Stimulated activated naive CD8-positive, alpha-beta T cell treated with anti-CD3 and anti-CD28 coated beads, Interleukin-15, amount 100 ng/mL, for 72 hours (primary cell): ENCODE results near the gene CCDC17.

Experiments used
- ATAC-seq: fragments of 150-1000 bp; cut with Tn5 transposase; 2 replicates; pipeline ENCODE4 v1.10.0; 2021; ENCODE audit warnings: mild to moderate bottlenecking, moderate library complexity
- DNase-seq, 2 donors: peaks; one replicate each; pipeline ENCODE4 v3.0.0; 2021 to 2022
- H3K27ac Mint-ChIP-seq, 2 donors: one replicate each; pipeline ENCODE4 v1.8.0; 2022; ENCODE audit warnings: mild to moderate bottlenecking in 2 of 2, mixed read lengths in 2 of 2, moderate library complexity in 2 of 2
- H3K27me3 Mint-ChIP-seq: one replicate; pipeline ENCODE4 v1.8.0; 2022; ENCODE audit warnings: mixed read lengths
- H3K4me1 Mint-ChIP-seq: one replicate; pipeline ENCODE4 v1.8.0; 2022; ENCODE audit warnings: mild to moderate bottlenecking, mixed read lengths
- H3K4me3 Mint-ChIP-seq, 2 donors: one replicate each; pipeline ENCODE4 v1.8.0; 2022; ENCODE audit warnings: mild to moderate bottlenecking in 2 of 2, mixed read lengths in 2 of 2, moderate library complexity in 1 of 2
- H3K9me3 Mint-ChIP-seq, 2 donors: one replicate each; pipeline ENCODE4 v1.8.0; 2022; ENCODE audit warnings: mixed read lengths in 2 of 2

The CCDC17 gene

DNA sequence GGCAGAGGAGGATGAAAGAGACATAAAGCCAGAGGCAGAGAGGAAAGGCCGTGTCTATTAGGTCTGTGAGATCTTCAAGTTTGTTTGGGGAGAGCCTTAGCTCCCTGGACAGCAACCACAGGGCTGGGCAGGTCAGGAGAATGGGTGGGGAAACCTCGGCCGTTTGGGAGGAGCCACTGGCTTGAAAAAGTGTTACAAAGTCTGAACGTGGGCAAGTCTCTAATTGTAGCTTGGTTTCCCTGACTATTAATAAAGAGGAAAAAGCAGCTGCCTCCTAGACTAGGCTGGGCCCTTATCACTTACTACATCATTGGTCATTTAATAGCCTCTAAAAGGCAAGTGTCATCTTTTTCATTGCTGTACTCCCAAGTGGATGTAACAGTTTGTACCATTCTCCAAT is at the start of gene CCDC17:
TSS of gene CCDC17 (minus strand) at position 83 of the 400 bp plus-strand sequence. CDS start 145 bp downstream, outside the sequence.
- Mint-ChIP-seq H3K4me3 (no peak within 1 kb of the TSS), H3K27me3 (no peaks in the 10 kb centered on the region), H3K27ac (peak within 1 kb of the TSS; percentile 9 to 90), H3K4me1 (no peaks in the 10 kb centered on the region), H3K9me3 (no peaks in the 10 kb centered on the region)
- no peak for DNase-seq
- no peak for ATAC-seq

DNA sequence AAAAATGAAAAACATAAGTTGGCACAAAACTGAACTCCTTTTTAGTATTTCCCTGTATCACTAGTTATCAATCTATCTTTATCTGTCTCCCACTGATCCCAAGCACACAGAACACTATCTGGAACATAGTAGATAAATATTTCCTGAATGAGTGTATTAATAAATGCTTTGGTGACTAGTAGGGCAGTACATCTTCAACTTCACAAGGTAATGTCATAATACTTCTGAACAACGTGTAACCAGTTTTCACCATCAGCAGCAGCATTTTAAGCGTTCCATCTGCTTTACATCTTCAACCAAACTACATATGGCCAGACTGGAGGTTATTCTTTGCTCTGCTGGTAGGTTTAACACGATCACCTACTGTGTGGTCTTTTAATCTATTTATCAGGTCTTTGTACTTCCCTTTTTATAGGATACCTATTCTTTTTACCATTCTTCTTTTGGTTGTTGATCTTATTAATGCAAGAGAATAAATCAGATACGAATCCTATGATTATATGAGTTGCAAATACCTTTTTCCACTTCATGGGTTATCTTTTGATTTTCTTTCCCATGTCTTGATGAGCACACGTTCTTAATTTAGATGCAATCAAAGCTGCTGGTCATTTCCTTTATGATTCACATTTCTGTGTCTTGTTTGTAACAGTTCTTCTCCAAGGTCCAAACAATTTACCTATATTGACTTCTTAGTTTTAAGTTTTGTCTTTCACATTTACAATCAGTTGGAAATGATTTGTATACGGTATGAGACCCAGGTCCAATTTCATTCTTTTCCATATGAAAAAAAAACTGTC is 46.2 kb upstream of the CCDC17 start:
- Mint-ChIP-seq H3K4me3 (no peak overlapping the region), H3K9me3 (no peaks in the 10 kb centered on the region), H3K27me3 (no peaks in the 10 kb centered on the region), H3K4me1 (peaks cover 42% of the 10 kb centered on the region), H3K27ac (no peak overlapping the region)
- ATAC-seq, result no peak
- DNase-seq, result no peak

DNA sequence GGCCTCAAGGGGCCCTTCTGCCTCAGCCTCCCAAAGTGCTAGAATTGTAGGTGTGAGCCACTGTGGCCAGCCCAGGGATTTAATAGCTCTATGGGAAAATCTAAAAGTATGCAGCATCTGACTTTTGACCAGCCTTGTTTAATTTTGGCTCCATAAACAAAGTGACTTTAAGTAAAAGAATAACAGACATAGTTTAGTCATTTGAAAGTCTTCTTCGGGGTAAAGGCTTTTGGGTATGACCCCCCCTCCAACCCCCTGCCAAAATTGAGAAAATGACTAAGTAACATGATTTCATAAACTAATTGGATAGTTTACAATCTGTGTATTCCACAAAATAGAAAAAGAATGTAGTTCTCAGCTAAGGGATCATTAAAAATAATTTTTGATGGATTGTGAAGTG is 45.5 kb upstream of the CCDC17 start:
- H3K9me3 Mint-ChIP-seq, result no peaks in the 10 kb centered on the region
- no peaks in the 10 kb centered on the region for H3K27me3 Mint-ChIP-seq
- ATAC-seq, result no peak
- DNase-seq, result no peak
- peaks cover 42% of the 10 kb centered on the region for H3K4me1 Mint-ChIP-seq
- no peak overlapping the region for H3K4me3 Mint-ChIP-seq
- no peak overlapping the region for H3K27ac Mint-ChIP-seq

DNA sequence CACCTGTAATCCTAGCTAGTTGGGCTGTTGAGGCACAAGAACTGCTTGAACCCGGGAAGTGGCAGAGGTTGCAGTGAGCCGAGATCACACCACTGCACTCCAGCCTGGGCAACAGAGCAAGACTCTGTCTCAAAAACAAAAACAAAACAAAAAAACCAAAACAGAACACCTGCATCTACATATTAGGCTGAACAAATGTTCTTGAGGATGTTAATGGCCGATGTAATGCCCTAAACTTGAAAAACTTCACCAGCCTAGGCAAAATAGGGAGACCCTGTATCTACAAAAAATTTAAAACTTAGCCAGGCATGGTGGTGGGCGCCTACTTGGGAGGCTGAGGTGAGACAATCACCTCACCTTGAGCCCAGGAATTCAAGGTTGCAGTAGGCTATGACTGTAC is 44.7 kb upstream of the CCDC17 start:
- Mint-ChIP-seq H3K27ac (no peak overlapping the region), H3K27me3 (no peaks in the 10 kb centered on the region), H3K9me3 (no peaks in the 10 kb centered on the region), H3K4me1 (peaks cover 38% of the 10 kb centered on the region), H3K4me3 (no peak overlapping the region)
- ATAC-seq (no peak), DNase-seq (no peak)

DNA sequence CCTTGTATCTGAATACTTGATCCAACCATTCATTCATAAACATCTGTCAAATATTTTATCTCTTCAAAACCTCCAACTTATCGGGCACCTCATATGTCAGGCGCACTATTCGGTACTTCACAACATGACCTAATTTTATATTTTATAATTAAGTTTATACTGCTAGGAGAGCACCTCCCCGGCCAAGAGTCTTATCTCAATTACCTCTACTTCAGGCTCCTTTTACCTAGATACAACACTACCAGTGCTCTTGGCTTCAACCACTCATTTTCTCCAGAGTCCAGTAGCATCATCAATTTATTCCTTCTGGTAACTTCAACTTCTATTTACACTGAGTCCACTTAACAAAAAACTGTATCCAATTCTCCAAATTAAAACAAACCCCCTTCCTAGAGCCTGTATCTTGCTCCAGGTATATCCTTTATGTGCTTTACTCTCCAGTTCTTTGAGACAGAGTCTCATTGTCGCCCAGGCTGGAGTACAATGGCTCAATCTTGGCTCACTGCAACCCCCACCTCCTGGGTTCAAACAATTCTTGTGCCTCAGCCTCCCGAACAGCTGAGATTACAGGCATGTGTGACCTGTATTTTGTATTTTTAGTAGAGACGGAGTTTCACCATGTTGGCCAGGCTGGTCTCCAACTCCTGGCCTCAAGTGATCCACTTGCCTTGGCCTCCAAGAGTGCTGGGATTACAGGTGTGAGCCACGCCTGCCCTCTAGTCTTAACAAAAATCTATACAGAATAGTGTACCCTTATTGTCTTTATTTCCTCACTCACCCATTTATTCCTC is 43.7 kb upstream of the CCDC17 start:
- Mint-ChIP-seq H3K9me3 (no peaks in the 10 kb centered on the region), H3K27me3 (no peaks in the 10 kb centered on the region), H3K27ac (no peak overlapping the region), H3K4me1 (peaks cover 28% of the 10 kb centered on the region), H3K4me3 (no peak overlapping the region)
- ATAC-seq (no peak), DNase-seq (no peak)

GRCh38 chr1:45666836-45667235 is 43.0 kb upstream of the CCDC17 start:
- ATAC-seq (no peak), DNase-seq (no peak)
- peaks cover 25% of the 10 kb centered on the region for H3K4me1 Mint-ChIP-seq
- no peaks in the 10 kb centered on the region for H3K9me3 Mint-ChIP-seq
- no peaks in the 10 kb centered on the region for H3K27me3 Mint-ChIP-seq
- no peak overlapping the region for H3K4me3 Mint-ChIP-seq
- no peak overlapping the region for H3K27ac Mint-ChIP-seq

- no peaks in the 10 kb centered on the region for H3K4me1 Mint-ChIP-seq
- no peak overlapping the region for H3K27ac Mint-ChIP-seq
- no peaks in the 10 kb centered on the region for H3K9me3 Mint-ChIP-seq
- H3K27me3 Mint-ChIP-seq, result no peaks in the 10 kb centered on the region
- ATAC-seq (no peak), DNase-seq (no peak)
- no peak overlapping the region for H3K4me3 Mint-ChIP-seq
These were observed 36.5 kb upstream of the CCDC17 start for GRCh38 chr1:45660336-45660735.

- DNase-seq, result no peak
- no peaks in the 10 kb centered on the region for H3K27me3 Mint-ChIP-seq
- ATAC-seq, result no peak
- H3K9me3 Mint-ChIP-seq, result no peaks in the 10 kb centered on the region
- no peaks in the 10 kb centered on the region for H3K4me1 Mint-ChIP-seq
- no peak overlapping the region for H3K4me3 Mint-ChIP-seq
- peak overlapping the region in 1 of 2 donors; percentile 12 for H3K27ac Mint-ChIP-seq
These were observed 35.4 kb upstream of the CCDC17 start for GRCh38 chr1:45659222-45659621.

- Mint-ChIP-seq H3K27ac (no peak overlapping the region), H3K9me3 (no peaks in the 10 kb centered on the region), H3K4me1 (no peaks in the 10 kb centered on the region), H3K4me3 (no peak overlapping the region), H3K27me3 (no peaks in the 10 kb centered on the region)
- DNase-seq (no peak), ATAC-seq (no peak)
These were observed 34.3 kb upstream of the CCDC17 start for GRCh38 chr1:45658171-45658570.

DNA sequence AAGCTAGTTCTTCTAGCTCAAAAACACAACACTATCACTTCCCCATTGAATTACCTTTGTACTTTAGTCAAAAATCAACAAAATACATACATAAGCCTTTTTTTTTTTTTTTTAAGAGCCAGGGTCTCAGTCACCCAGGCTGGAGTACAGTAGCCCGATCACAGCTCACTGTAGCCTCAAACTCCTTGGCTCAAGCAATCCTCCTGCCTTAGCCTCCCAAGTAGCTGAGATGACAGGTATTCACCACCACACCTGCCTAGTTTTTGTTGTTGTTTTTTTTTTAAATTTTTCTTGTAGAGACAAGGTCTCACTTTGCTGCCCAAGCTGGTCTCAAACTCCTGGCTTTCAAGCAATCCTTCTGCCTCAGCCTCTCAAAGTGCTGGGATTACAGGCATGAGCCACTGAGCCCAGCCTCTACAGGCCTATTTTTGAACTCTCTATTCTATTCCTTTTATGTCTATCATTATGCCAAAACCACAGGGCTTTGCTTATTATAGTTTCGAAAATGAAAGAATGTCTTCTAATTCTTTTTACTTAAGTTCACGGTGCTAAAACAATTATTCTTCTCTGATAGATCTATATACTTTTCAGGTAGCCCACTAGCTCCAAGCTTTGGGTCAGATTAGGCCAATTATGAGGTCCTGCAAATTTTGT is 32.8 kb upstream of the CCDC17 start:
- no peak for ATAC-seq
- Mint-ChIP-seq H3K27me3 (no peaks in the 10 kb centered on the region), H3K27ac (peak overlapping the region; percentile 20 to 67), H3K4me3 (no peak overlapping the region), H3K4me1 (no peaks in the 10 kb centered on the region), H3K9me3 (no peaks in the 10 kb centered on the region)
- DNase-seq, result no peak

DNA sequence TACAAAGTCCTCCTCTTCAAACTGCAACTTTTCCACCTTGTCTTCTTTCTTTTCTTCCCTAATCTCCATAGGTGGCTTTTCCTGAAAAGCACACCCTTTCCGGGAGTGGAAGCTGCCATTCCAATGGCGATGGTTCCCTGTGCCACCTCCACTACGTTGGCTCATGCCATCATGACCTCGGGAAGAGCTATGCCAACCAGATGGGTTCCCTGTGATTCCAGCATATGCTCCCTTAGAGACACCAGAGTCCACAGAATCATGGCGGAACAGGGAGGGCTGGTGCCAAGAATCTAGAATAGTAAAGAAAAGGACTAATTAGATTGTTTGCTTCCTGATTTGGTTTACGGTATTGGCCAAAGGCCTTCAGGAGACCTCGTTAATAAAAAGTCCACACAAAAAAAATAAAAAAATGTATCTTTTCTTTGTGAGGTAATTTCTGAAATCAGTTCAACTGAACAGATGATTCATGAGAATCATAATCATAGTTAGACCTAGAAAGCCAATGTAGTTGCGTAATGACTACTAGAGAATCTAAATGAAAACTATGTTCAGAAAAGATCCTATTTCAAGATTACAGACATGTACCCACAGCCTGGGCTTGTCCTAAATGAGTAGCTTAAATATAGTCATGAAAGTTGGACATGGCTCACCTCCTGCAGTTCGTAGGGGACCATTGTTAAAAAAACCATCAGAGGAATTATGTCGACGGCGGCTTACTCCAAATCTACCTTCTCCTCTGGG is 30.9 kb upstream of the CCDC17 start:
- ATAC-seq, result peak; percentile 53
- H3K27ac Mint-ChIP-seq, result no peak overlapping the region
- no peak overlapping the region for H3K4me3 Mint-ChIP-seq

DNA sequence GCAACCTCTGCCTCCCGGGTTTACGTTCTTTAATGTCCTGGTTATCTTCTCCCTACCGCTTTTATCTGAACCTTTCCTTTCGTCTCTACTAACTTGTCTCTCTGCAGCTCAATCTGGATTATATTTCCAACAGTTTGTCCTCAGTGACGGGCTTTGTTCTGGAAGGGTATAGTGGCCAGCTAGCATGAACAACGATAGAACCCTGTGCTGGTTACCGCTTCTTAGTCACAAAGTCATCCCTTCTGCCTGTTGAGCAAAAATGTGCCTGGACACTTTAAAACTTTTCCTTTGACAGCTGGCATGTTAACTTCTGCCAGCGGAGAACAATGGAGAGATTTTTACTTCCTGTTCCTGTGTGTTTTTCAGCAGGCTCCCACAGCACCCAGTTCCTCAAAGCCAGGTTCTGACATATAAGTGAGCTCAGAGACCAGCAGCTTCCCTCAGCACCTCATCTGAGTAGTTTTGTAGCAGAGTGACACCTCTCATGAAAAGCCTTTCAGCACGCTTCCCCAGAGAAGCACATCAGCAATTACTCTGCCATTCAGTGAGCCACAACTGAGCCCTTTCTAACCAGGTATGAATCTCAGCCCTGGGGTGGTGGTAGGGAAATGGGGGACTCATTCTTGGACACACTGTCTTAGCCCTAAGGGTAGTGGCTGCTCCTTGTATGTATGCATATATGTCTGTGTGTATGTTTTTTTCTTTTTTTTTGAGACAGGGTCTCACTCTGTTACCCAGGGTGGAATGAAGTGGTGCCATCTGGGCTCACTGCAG is 23.6 kb upstream of the CCDC17 start:
- H3K9me3 Mint-ChIP-seq, result no peaks in the 10 kb centered on the region
- no peak overlapping the region for H3K4me3 Mint-ChIP-seq
- ATAC-seq (no peak), DNase-seq (no peak)
- H3K27ac Mint-ChIP-seq, result no peak overlapping the region
- no peaks in the 10 kb centered on the region for H3K27me3 Mint-ChIP-seq
- no peaks in the 10 kb centered on the region for H3K4me1 Mint-ChIP-seq

More for the DNA sequence above, 30.9 kb upstream of the CCDC17 start:
- no peak for DNase-seq
- Mint-ChIP-seq H3K9me3 (no peaks in the 10 kb centered on the region), H3K4me1 (no peaks in the 10 kb centered on the region), H3K27me3 (no peaks in the 10 kb centered on the region)

DNA sequence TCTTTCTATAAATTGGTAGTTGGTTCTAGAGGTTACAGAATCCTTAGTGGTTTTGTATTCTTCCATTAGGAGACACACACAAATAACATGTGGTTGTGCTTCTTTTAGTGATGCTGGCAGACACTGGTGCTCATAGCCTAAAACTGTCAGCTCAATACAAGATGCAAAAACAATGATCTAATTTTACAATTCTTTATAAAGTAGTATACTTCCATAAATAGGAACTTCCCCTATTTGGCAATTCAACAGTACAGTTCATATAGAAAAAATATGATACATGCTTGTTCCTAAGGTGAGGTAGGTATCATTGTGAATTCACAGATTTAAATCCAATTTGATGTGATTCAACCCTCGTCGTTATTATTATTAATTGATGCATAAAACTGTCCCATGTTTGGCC is 20.8 kb upstream of the CCDC17 start:
- H3K27ac Mint-ChIP-seq, result no peak overlapping the region
- DNase-seq, result no peak

GRCh38 chr1:45643978-45644377 is 20.1 kb upstream of the CCDC17 start:
- DNase-seq (no peak), ATAC-seq (no peak)
- H3K4me3 Mint-ChIP-seq, result no peak overlapping the region
- H3K9me3 Mint-ChIP-seq, result no peaks in the 10 kb centered on the region
- H3K4me1 Mint-ChIP-seq, result no peaks in the 10 kb centered on the region
- H3K27ac Mint-ChIP-seq, result no peak overlapping the region
- H3K27me3 Mint-ChIP-seq, result no peaks in the 10 kb centered on the region

More for the DNA sequence above, 20.8 kb upstream of the CCDC17 start:
- no peaks in the 10 kb centered on the region for H3K27me3 Mint-ChIP-seq
- no peak for ATAC-seq
- H3K4me1 Mint-ChIP-seq, result no peaks in the 10 kb centered on the region
- H3K9me3 Mint-ChIP-seq, result no peaks in the 10 kb centered on the region
- H3K4me3 Mint-ChIP-seq, result no peak overlapping the region

DNA sequence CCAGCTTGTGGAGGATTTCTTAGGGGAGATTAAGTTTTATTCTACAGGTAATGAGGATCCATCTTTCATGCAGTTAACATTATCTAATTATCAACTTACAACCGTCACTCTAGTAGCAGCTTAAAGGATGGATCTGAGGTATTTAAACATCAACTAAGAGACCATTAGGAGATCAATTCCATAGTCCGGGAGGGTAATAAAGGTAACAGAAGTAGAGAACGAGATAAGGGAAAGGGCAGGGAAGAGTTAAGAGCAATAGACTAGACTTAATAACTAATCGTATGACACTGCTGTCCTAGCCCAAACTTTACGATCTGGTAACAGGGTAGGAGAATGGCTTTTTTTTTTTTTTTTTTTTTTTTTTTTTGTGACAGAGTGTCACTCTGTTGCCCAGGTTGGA is 19.5 kb upstream of the CCDC17 start:
- Mint-ChIP-seq H3K4me3 (no peak overlapping the region), H3K9me3 (no peaks in the 10 kb centered on the region), H3K27me3 (no peaks in the 10 kb centered on the region), H3K4me1 (no peaks in the 10 kb centered on the region), H3K27ac (peak overlapping the region in 1 of 2 donors; percentile 29)
- no peak for ATAC-seq
- DNase-seq, result no peak
